ENCODE measurements around the gene FUT9. TPM values are rescaled to one million over a fixed set of nuclear protein-coding genes. Genes with fewer than 3 reads are reported as not detected.

FUT9 gene
- total RNA-seq, 1 experiment from 2014 or later, result 3.5 TPM

DNA sequence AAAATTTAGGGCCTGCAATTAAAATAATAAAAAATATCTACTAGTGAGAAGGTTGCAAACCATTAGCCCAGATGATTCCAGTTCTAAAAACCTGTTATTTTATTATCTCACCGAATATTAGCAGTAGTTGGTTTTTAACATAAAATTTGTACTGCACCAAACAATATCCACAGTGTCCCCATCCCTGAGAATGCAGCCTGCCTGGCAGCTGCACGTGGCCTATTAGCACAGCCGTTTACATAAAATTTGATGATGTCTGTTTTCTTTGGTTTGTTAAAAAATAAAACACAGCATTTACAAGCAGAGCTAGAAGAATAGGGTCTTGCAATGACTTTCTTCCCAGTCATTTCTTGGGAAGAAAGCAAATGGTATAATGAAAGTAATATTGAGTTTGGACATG, 58.2 kb downstream of the FUT9 start:
- Mint-ChIP-seq H3K9me3 (no peaks in the 10 kb centered on the region), H3K27me3 (ENCODE audit: low read depth) (no peaks in the 10 kb centered on the region), H3K4me1 (peaks cover 5% of the 10 kb centered on the region), H3K36me3 (no peaks in the 10 kb centered on the region), H3K27ac (no peak overlapping the region), H3K4me3 (no peak overlapping the region)
- POLR2A ChIA-PET, result no interaction called here
- TF ChIP-seq NFYB (CRISPR knock-in tag; conservative IDR thresholded peaks at IDR 0.05; ENCODE audit: low read depth) (no peak), SMAD3 (CRISPR knock-in tag; IDR thresholded peaks at IDR 0.05; ENCODE audit: borderline replicate concordance) (no peak), NR2C2 (CRISPR knock-in tag; IDR thresholded peaks at IDR 0.05) (no peak), ZNF512 (CRISPR knock-in tag; IDR thresholded peaks at IDR 0.05; ENCODE audit: borderline replicate concordance) (no peak), ZNF138 (CRISPR knock-in tag; conservative IDR thresholded peaks at IDR 0.05) (no peak)
- DNase-seq (ENCODE audit: low spot score) (no peak), ATAC-seq (no peak)
- CTCF ChIA-PET, result no interaction called here

GRCh38 chr6:96075826-96076225, 60.1 kb downstream of the FUT9 start:
- H3K9me3 Mint-ChIP-seq, result no peaks in the 10 kb centered on the region
- DNase-seq (ENCODE audit: low spot score) (no peak), ATAC-seq (no peak)
- no peak overlapping the region for H3K4me3 Mint-ChIP-seq
- no peak overlapping the region for H3K27ac Mint-ChIP-seq
- no peaks in the 10 kb centered on the region for H3K27me3 Mint-ChIP-seq (ENCODE audit: low read depth)
- ChIA-PET CTCF (no interaction called here), POLR2A (no interaction called here)
- peaks cover 5% of the 10 kb centered on the region for H3K4me1 Mint-ChIP-seq
- no peaks in the 10 kb centered on the region for H3K36me3 Mint-ChIP-seq
- TF ChIP-seq FOXP1 (CRISPR knock-in tag; IDR thresholded peaks at IDR 0.05; ENCODE audit: borderline replicate concordance) (no peak), ZNF263 (CRISPR knock-in tag; IDR thresholded peaks at IDR 0.05; ENCODE audit: low read depth) (no peak), FOXK1 (CRISPR knock-in tag; IDR thresholded peaks at IDR 0.05) (no peak), ZNF512 (CRISPR knock-in tag; IDR thresholded peaks at IDR 0.05; ENCODE audit: borderline replicate concordance) (no peak), NR3C1 (CRISPR knock-in tag; conservative IDR thresholded peaks at IDR 0.05; ENCODE audit: low read depth) (no peak), AFF4 (CRISPR knock-in tag; IDR thresholded peaks at IDR 0.05; ENCODE audit: borderline replicate concordance) (no peak), ZNF671 (CRISPR knock-in tag; IDR thresholded peaks at IDR 0.05) (no peak), CDX4 (CRISPR knock-in tag; IDR thresholded peaks at IDR 0.05; ENCODE audit: borderline replicate concordance) (no peak)
- TF ChIP-seq, protein P1, sequence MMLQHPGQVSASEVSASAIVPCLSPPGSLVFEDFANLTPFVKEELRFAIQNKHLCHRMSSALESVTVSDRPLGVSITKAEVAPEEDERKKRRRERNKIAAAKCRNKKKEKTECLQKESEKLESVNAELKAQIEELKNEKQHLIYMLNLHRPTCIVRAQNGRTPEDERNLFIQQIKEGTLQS (CRISPR knock-in tag; conservative IDR thresholded peaks at IDR 0.05), result no peak
- TF ChIP-seq, protein P2, sequence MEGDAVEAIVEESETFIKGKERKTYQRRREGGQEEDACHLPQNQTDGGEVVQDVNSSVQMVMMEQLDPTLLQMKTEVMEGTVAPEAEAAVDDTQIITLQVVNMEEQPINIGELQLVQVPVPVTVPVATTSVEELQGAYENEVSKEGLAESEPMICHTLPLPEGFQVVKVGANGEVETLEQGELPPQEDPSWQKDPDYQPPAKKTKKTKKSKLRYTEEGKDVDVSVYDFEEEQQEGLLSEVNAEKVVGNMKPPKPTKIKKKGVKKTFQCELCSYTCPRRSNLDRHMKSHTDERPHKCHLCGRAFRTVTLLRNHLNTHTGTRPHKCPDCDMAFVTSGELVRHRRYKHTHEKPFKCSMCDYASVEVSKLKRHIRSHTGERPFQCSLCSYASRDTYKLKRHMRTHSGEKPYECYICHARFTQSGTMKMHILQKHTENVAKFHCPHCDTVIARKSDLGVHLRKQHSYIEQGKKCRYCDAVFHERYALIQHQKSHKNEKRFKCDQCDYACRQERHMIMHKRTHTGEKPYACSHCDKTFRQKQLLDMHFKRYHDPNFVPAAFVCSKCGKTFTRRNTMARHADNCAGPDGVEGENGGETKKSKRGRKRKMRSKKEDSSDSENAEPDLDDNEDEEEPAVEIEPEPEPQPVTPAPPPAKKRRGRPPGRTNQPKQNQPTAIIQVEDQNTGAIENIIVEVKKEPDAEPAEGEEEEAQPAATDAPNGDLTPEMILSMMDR (IDR thresholded peaks at IDR 0.05), result no peak
- TF ChIP-seq, protein P3, sequence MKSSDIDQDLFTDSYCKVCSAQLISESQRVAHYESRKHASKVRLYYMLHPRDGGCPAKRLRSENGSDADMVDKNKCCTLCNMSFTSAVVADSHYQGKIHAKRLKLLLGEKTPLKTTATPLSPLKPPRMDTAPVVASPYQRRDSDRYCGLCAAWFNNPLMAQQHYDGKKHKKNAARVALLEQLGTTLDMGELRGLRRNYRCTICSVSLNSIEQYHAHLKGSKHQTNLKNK (CRISPR knock-in tag; IDR thresholded peaks at IDR 0.05), result no peak
- TF ChIP-seq, protein P4, sequence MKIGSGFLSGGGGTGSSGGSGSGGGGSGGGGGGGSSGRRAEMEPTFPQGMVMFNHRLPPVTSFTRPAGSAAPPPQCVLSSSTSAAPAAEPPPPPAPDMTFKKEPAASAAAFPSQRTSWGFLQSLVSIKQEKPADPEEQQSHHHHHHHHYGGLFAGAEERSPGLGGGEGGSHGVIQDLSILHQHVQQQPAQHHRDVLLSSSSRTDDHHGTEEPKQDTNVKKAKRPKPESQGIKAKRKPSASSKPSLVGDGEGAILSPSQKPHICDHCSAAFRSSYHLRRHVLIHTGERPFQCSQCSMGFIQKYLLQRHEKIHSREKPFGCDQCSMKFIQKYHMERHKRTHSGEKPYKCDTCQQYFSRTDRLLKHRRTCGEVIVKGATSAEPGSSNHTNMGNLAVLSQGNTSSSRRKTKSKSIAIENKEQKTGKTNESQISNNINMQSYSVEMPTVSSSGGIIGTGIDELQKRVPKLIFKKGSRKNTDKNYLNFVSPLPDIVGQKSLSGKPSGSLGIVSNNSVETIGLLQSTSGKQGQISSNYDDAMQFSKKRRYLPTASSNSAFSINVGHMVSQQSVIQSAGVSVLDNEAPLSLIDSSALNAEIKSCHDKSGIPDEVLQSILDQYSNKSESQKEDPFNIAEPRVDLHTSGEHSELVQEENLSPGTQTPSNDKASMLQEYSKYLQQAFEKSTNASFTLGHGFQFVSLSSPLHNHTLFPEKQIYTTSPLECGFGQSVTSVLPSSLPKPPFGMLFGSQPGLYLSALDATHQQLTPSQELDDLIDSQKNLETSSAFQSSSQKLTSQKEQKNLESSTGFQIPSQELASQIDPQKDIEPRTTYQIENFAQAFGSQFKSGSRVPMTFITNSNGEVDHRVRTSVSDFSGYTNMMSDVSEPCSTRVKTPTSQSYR (CRISPR knock-in tag; IDR thresholded peaks at IDR 0.05), result no peak
- TF ChIP-seq, protein P5, sequence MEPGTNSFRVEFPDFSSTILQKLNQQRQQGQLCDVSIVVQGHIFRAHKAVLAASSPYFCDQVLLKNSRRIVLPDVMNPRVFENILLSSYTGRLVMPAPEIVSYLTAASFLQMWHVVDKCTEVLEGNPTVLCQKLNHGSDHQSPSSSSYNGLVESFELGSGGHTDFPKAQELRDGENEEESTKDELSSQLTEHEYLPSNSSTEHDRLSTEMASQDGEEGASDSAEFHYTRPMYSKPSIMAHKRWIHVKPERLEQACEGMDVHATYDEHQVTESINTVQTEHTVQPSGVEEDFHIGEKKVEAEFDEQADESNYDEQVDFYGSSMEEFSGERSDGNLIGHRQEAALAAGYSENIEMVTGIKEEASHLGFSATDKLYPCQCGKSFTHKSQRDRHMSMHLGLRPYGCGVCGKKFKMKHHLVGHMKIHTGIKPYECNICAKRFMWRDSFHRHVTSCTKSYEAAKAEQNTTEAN (CRISPR knock-in tag; IDR thresholded peaks at IDR 0.05), result no peak
